ENCODE results near the gene KRTAP10-8. TPM values are rescaled to one million over a fixed set of nuclear protein-coding genes. Genes with fewer than 3 reads are reported as not detected.
"Not testable (repeated sequence)": the region's sequence is repeated elsewhere in the genome, so short reads cannot be mapped to it uniquely, and the experiment has no call there.

KRTAP10-8 gene
- total RNA-seq, 1 experiment from 2014 or later: not detected

DNA sequence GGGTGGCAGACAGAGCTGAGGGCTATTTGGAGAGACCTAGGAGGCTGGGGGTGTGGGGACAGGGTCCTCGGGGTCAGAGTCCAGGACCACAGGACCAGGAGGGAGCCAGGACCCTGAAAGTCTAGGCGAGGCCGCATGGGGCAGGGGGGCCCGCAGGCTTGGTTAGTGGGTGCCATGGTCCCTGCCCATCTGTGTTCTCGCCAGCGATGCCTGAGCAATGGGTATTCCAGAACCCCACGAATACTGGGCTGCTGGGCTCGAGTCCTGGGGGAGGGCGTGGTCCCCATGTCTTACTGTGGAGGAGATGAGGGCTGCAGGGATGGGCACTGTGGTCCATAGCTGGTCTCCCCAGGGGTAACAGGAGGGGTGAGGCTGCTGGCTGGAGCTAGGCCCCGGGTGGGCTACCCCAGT, 21.6 kb upstream of the KRTAP10-8 start:
- ATAC-seq: no peak
- no peak for DNase-seq (ENCODE audit: low read depth, low spot score)
- H3K4me1 ChIP-seq (ENCODE audit: control insufficient read depth, insufficient read depth, low read length): no peaks in the 10 kb centered on the region
- ChIA-PET CTCF (no interaction called here), POLR2A (no interaction called here)
- TF ChIP-seq, protein P1, sequence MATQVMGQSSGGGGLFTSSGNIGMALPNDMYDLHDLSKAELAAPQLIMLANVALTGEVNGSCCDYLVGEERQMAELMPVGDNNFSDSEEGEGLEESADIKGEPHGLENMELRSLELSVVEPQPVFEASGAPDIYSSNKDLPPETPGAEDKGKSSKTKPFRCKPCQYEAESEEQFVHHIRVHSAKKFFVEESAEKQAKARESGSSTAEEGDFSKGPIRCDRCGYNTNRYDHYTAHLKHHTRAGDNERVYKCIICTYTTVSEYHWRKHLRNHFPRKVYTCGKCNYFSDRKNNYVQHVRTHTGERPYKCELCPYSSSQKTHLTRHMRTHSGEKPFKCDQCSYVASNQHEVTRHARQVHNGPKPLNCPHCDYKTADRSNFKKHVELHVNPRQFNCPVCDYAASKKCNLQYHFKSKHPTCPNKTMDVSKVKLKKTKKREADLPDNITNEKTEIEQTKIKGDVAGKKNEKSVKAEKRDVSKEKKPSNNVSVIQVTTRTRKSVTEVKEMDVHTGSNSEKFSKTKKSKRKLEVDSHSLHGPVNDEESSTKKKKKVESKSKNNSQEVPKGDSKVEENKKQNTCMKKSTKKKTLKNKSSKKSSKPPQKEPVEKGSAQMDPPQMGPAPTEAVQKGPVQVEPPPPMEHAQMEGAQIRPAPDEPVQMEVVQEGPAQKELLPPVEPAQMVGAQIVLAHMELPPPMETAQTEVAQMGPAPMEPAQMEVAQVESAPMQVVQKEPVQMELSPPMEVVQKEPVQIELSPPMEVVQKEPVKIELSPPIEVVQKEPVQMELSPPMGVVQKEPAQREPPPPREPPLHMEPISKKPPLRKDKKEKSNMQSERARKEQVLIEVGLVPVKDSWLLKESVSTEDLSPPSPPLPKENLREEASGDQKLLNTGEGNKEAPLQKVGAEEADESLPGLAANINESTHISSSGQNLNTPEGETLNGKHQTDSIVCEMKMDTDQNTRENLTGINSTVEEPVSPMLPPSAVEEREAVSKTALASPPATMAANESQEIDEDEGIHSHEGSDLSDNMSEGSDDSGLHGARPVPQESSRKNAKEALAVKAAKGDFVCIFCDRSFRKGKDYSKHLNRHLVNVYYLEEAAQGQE (IDR thresholded peaks at IDR 0.05; ENCODE audit: insufficient read depth in 1 of 2, low read depth in 2 of 2, low read length in 1 of 2): no peak
- TF ChIP-seq TCF7L2 (IDR thresholded peaks at IDR 0.05; ENCODE audit: low read depth, low read length) (no peak), POLR2AphosphoS5 (IDR thresholded peaks at IDR 0.05; ENCODE audit: low read depth, low read length) (no peak), SIN3A (IDR thresholded peaks at IDR 0.05; ENCODE audit: borderline replicate concordance, insufficient read depth, low read depth, low read length) (no peak)
- TF ChIP-seq, protein P2, sequence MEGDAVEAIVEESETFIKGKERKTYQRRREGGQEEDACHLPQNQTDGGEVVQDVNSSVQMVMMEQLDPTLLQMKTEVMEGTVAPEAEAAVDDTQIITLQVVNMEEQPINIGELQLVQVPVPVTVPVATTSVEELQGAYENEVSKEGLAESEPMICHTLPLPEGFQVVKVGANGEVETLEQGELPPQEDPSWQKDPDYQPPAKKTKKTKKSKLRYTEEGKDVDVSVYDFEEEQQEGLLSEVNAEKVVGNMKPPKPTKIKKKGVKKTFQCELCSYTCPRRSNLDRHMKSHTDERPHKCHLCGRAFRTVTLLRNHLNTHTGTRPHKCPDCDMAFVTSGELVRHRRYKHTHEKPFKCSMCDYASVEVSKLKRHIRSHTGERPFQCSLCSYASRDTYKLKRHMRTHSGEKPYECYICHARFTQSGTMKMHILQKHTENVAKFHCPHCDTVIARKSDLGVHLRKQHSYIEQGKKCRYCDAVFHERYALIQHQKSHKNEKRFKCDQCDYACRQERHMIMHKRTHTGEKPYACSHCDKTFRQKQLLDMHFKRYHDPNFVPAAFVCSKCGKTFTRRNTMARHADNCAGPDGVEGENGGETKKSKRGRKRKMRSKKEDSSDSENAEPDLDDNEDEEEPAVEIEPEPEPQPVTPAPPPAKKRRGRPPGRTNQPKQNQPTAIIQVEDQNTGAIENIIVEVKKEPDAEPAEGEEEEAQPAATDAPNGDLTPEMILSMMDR (IDR thresholded peaks at IDR 0.05): no peak
- intact Hi-C loops (cut with micrococcal nuclease; ENCODE audit: unreplicated experiment) (no loop called here), in situ Hi-C loops (cut with HindIII; ENCODE audit: low pct_unique_long_range_greater_than_20kb, low sequenced_read_pairs) (no loop called here)
- no TSS peak for BruUV-seq (replicated peaks)
- no peaks in the 10 kb centered on the region for H3K36me3 ChIP-seq (ENCODE audit: control insufficient read depth, insufficient read depth, low read length)
- no peak overlapping the region for H3K4me3 ChIP-seq (ENCODE audit: low read depth in 2 of 2, low read length in 2 of 2)
- H3K9me3 ChIP-seq (ENCODE audit: control insufficient read depth, insufficient read depth, low read depth, low read length): no peaks in the 10 kb centered on the region
- no peak overlapping the region for H3K27ac ChIP-seq (ENCODE audit: low read length)
- no peaks in the 10 kb centered on the region for H3K27me3 ChIP-seq (ENCODE audit: control insufficient read depth, insufficient read depth, low read length)

DNA sequence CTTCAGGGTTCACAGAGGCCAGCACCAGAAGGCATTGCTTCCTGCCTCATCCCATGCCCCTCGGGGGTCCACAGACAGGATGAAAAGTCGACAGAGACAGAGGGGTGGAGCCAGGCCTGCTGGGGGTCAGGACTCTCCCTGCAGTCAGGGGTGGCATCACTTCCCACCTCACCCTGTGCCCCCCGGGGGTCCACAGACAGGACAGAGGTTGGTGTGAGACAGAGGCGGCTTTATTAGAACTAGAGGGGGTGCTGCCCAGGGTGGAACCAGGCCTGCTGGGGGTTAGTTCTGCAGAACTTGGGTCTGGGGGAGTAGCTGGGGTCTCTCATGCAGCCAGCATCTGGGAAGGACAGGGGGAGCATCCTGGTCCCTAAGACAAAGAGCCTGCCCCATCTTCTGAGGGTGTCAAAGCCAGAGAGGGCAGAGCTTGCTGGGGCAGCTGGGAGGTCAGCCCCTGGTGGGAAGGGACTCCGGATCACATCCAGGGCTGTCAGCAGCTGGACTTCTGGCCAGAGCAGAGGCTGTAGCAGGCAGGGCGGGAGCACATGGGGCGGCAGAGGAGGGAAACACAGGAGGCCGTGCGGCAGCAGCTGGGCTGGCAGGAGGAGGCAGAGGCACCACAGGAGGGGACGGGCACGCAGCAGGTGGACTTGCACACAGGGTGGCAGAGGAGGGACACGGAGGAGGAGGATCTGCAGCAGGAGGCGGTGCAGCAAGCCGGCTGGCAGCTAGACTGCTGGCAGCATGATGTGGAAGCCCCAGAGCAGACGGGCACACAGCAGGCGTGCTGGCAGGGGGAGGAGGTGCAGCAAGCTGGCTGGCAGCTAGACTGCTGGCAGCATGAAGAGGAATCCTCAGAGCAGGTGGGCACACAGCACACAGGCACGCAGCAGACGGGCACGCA, 20.7 kb upstream of the KRTAP10-8 start:
- BruUV-seq (replicated peaks); H3K4me3 ChIP-seq (ENCODE audit: low read depth in 2 of 2, low read length in 2 of 2); CTCF ChIA-PET; H3K9me3 ChIP-seq (ENCODE audit: control insufficient read depth, insufficient read depth, low read depth, low read length); H3K36me3 ChIP-seq (ENCODE audit: control insufficient read depth, insufficient read depth, low read length); intact Hi-C loops (cut with micrococcal nuclease; ENCODE audit: unreplicated experiment); H3K4me1 ChIP-seq (ENCODE audit: control insufficient read depth, insufficient read depth, low read length); H3K27ac ChIP-seq (ENCODE audit: low read length); H3K27me3 ChIP-seq (ENCODE audit: control insufficient read depth, insufficient read depth, low read length); POLR2A ChIA-PET; DNase-seq (ENCODE audit: low read depth, low spot score); in situ Hi-C loops (cut with HindIII; ENCODE audit: low pct_unique_long_range_greater_than_20kb, low sequenced_read_pairs): not testable (repeated sequence)
- peak; percentile 57; the same call in 1 of the 2 replicates for ATAC-seq

DNA sequence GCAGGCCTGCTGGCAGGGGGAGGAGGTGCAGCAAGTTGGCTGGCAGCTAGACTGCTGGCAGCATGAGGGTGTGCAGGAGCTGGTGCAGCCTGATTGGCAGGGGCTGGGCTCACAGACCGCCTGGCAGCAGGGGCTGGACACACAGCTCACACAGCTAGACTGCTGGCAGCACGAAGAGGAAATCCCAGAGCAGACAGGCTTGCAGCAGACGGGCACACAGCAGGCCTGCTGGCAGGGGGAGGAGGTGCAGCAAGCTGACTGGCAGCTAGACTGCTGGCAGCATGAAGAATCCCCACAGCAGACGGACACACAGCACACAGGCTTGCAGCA, 20.1 kb upstream of the KRTAP10-8 start:
- H3K4me3 ChIP-seq (ENCODE audit: low read depth in 2 of 2, low read length in 2 of 2); H3K4me1 ChIP-seq (ENCODE audit: control insufficient read depth, insufficient read depth, low read length); BruUV-seq (replicated peaks); H3K27me3 ChIP-seq (ENCODE audit: control insufficient read depth, insufficient read depth, low read length); intact Hi-C loops (cut with micrococcal nuclease; ENCODE audit: unreplicated experiment); in situ Hi-C loops (cut with HindIII; ENCODE audit: low pct_unique_long_range_greater_than_20kb, low sequenced_read_pairs); CTCF ChIA-PET; H3K36me3 ChIP-seq (ENCODE audit: control insufficient read depth, insufficient read depth, low read length); DNase-seq (ENCODE audit: low read depth, low spot score); POLR2A ChIA-PET; H3K9me3 ChIP-seq (ENCODE audit: control insufficient read depth, insufficient read depth, low read depth, low read length); H3K27ac ChIP-seq (ENCODE audit: low read length); ATAC-seq: not testable (repeated sequence)
